Astrocyte (in vitro differentiated cells and primary cell): Measurements from ENCODE around the gene THBS1. TPM values are rescaled to one million over a fixed set of nuclear protein-coding genes. Genes with fewer than 3 reads are reported as not detected.

Source experiments
- DNase-seq: peaks from one replicate; pipeline ENCODE4 v3.0.0-alpha.2; 2010; ENCODE audit warnings: low read depth
- FAIRE-seq: peaks from 2 replicates; lab custom pipeline; 2011; peaks lifted over from hg19 to GRCh38; lab: Jason Lieb, UNC
- H2AFZ ChIP-seq: 2 replicates; pipeline ENCODE4 v1.6.0; 2012; ENCODE audit warnings: low read depth, low read length, inconsistent platforms
- H3K27ac ChIP-seq: 2 replicates; pipeline ENCODE4 v1.5.1; 2011; ENCODE audit warnings: low read depth, low read length, inconsistent platforms
- H3K27me3 ChIP-seq: 2 replicates; pipeline ENCODE4 v1.6.0; 2011; ENCODE audit warnings: low read length, inconsistent platforms; ENCODE audit not compliant: insufficient read depth
- H3K36me3 ChIP-seq: 2 replicates; pipeline ENCODE4 v1.5.1; 2011; ENCODE audit warnings: low read length, inconsistent platforms; ENCODE audit not compliant: insufficient read depth
- H3K4me1 ChIP-seq: 2 replicates; pipeline ENCODE4 v1.5.1; 2011; ENCODE audit warnings: low read length, inconsistent platforms; ENCODE audit not compliant: insufficient read depth
- H3K4me2 ChIP-seq: 2 replicates; pipeline ENCODE4 v1.6.0; 2012; ENCODE audit warnings: low read length, inconsistent platforms
- H3K4me3 ChIP-seq: 2 replicates; pipeline ENCODE4 v1.5.1; 2011; ENCODE audit warnings: low read depth, mild to moderate bottlenecking, low read length, inconsistent platforms; ENCODE audit not compliant: insufficient read depth
- H3K79me2 ChIP-seq: 2 replicates; pipeline ENCODE4 v1.6.0; 2012; ENCODE audit warnings: mild to moderate bottlenecking, low read length, inconsistent platforms; ENCODE audit not compliant: insufficient read depth
- H3K9ac ChIP-seq: 2 replicates; pipeline ENCODE4 v1.6.0; 2012; ENCODE audit warnings: mild to moderate bottlenecking, low read length, inconsistent platforms
- H3K9me3 ChIP-seq: 2 replicates; pipeline ENCODE4 v1.5.1; 2012; ENCODE audit warnings: low read depth, mild to moderate bottlenecking, low read length, inconsistent platforms; ENCODE audit not compliant: insufficient read depth
- H4K20me1 ChIP-seq: 2 replicates; pipeline ENCODE4 v1.6.0; 2012; ENCODE audit warnings: low read length, inconsistent platforms; ENCODE audit not compliant: insufficient read depth
- H3K27ac Mint-ChIP-seq: one replicate; pipeline ENCODE4 v1.8.0; 2021; ENCODE audit warnings: mild to moderate bottlenecking, mixed read lengths; ENCODE audit not compliant: unreplicated experiment
- H3K27me3 Mint-ChIP-seq: one replicate; pipeline ENCODE4 v1.8.0; 2021; ENCODE audit warnings: low read depth, mixed read lengths; ENCODE audit not compliant: unreplicated experiment
- H3K36me3 Mint-ChIP-seq: one replicate; pipeline ENCODE4 v1.8.0; 2021; ENCODE audit warnings: low read depth, mixed read lengths; ENCODE audit not compliant: unreplicated experiment
- H3K4me1 Mint-ChIP-seq: one replicate; pipeline ENCODE4 v1.8.0; 2021; ENCODE audit warnings: low read depth, mixed read lengths; ENCODE audit not compliant: unreplicated experiment
- H3K4me3 Mint-ChIP-seq: one replicate; pipeline ENCODE4 v1.8.0; 2021; ENCODE audit warnings: mild to moderate bottlenecking, moderate library complexity, mixed read lengths; ENCODE audit not compliant: unreplicated experiment
- H3K9me3 Mint-ChIP-seq: one replicate; pipeline ENCODE4 v1.8.0; 2021; ENCODE audit warnings: mild to moderate bottlenecking, mixed read lengths; ENCODE audit not compliant: unreplicated experiment
- CTCF ChIP-seq: IDR thresholded peaks from 2 replicates; pipeline ENCODE4 v1.5.1; 2011; ENCODE audit warnings: low read depth, mild to moderate bottlenecking, inconsistent platforms, low read length, moderate library complexity; ENCODE audit not compliant: insufficient read depth
- EZH2 ChIP-seq: IDR thresholded peaks from 2 replicates; pipeline ENCODE4 v1.6.1; 2012; ENCODE audit warnings: mild to moderate bottlenecking, low read length, inconsistent platforms; ENCODE audit not compliant: insufficient read depth
- total RNA-seq: library from RNA; stranded (reverse); gene quantifications from 2 replicates; pipeline ENCODE4 v1.2.1, GENCODE V29; 2021

Gene THBS1
- total RNA-seq, 1 donor from 2014 or later: 720 TPM

GRCh38 chr15:39538936-39539335 is 41.9 kb upstream of the THBS1 start:
- Mint-ChIP-seq H3K27me3 (peaks cover 9% of the 10 kb centered on the region), H3K9me3 (peaks cover 7% of the 10 kb centered on the region), H3K27ac (no peak overlapping the region), H3K4me1 (peaks cover 5% of the 10 kb centered on the region), H3K36me3 (no peaks in the 10 kb centered on the region), H3K4me3 (no peak overlapping the region)
- Histone ChIP-seq H3K27ac (no peak overlapping the region), H3K4me2 (no peak overlapping the region), H3K27me3 (no peaks in the 10 kb centered on the region), H2AFZ (no peak overlapping the region), H3K79me2 (no peaks in the 10 kb centered on the region), H4K20me1 (no peaks in the 10 kb centered on the region), H3K4me1 (no peaks in the 10 kb centered on the region), H3K9me3 (no peaks in the 10 kb centered on the region), H3K4me3 (no peak overlapping the region), H3K36me3 (no peaks in the 10 kb centered on the region), H3K9ac (no peak overlapping the region)
- FAIRE-seq (no peak), DNase-seq (peak; percentile 4)
- no peak for TF ChIP-seq EZH2
- TF ChIP-seq CTCF: no peak

DNA sequence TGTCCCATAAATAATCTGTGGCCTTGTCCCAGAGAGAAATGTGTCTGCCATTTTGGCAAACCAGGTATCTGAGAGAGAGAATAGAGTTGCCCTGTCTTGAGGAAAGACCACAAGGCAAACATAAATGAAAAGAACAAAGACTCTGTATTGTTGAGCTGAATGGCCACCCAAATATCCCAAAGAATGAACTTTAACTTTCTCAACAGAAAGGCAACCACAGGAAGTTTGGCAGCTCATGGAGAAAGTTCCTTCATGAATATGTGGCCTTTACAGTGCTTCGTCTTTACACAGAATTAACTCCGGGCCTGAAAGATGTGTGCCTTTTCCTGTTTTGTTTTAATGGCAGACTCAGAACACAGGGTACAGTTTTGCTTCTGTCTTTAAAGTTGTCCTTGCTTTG is 41.4 kb upstream of the THBS1 start:
- Histone ChIP-seq H3K36me3 (no peaks in the 10 kb centered on the region), H3K4me3 (no peak overlapping the region), H3K9me3 (no peaks in the 10 kb centered on the region), H3K4me2 (no peak overlapping the region), H3K27me3 (no peaks in the 10 kb centered on the region), H3K79me2 (no peaks in the 10 kb centered on the region), H2AFZ (no peak overlapping the region), H3K27ac (no peak overlapping the region), H3K4me1 (no peaks in the 10 kb centered on the region), H3K9ac (no peak overlapping the region), H4K20me1 (no peaks in the 10 kb centered on the region)
- Mint-ChIP-seq H3K4me3 (no peak overlapping the region), H3K9me3 (peaks cover 7% of the 10 kb centered on the region), H3K27me3 (peaks cover 6% of the 10 kb centered on the region), H3K27ac (no peak overlapping the region), H3K4me1 (no peaks in the 10 kb centered on the region), H3K36me3 (no peaks in the 10 kb centered on the region)
- TF ChIP-seq EZH2 (no peak), CTCF (no peak)
- FAIRE-seq (no peak), DNase-seq (peak; percentile 62)

DNA sequence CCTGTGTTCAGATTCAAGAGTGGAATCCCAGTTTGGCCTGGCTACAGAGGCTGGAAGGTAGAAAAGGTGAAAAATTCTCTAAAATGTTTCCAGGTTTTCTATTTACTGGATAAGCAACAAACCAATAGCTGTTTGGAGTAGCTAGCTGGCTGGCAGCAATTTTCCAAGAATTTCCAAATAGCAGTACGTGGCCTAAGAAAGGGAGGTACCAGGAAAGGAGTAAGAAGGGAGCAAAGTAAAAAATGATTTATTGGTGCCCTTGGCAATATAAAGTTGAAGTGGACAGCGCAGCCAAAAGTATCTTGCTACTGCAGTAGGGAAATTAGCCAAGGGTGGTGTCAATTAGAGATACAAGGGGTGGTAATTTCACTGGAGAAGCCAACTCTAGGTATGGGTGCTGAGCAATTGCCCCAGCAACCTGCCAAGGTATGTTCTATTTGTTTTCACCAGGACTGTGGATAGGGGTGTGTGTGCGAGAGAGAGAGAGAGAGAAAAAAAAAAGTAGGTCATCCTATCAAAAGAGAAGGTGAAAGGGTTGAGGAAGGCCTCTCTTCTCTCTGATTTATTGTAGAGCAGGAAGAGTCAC is 40.8 kb upstream of the THBS1 start:
- Histone ChIP-seq H3K79me2 (no peaks in the 10 kb centered on the region), H3K4me2 (no peak overlapping the region), H3K9ac (no peak overlapping the region), H2AFZ (no peak overlapping the region), H3K36me3 (no peaks in the 10 kb centered on the region), H3K9me3 (no peaks in the 10 kb centered on the region), H3K27me3 (no peaks in the 10 kb centered on the region), H3K4me3 (no peak overlapping the region), H3K27ac (no peak overlapping the region), H4K20me1 (no peaks in the 10 kb centered on the region), H3K4me1 (no peaks in the 10 kb centered on the region)
- FAIRE-seq (no peak), DNase-seq (no peak)
- H3K4me3 Mint-ChIP-seq: no peak overlapping the region
- H3K4me1 Mint-ChIP-seq: no peaks in the 10 kb centered on the region
- peaks cover 6% of the 10 kb centered on the region for H3K27me3 Mint-ChIP-seq
- TF ChIP-seq EZH2 (no peak), CTCF (no peak)
- no peak overlapping the region for H3K27ac Mint-ChIP-seq
- H3K9me3 Mint-ChIP-seq: peaks cover 10% of the 10 kb centered on the region
- H3K36me3 Mint-ChIP-seq: no peaks in the 10 kb centered on the region
